Measurements from ENCODE around the gene SCN5A.

The SCN5A gene

GRCh38 chr3:38649500-38650247 is at the start of gene SCN5A:
SCN5A (minus strand) TSS chr3:38649687; CDS start chr3:38633307, 16,380 bp downstream.
- peak; percentile 67 for DNase-seq (ENCODE audit: low spot score)

- DNase-seq (ENCODE audit: low spot score) = no peak
Observed at GRCh38 chr3:38698760-38699159, 49.3 kb upstream of the SCN5A start.

- DNase-seq (ENCODE audit: low spot score) = no peak
Observed at GRCh38 chr3:38698061-38698460, 48.6 kb upstream of the SCN5A start.

GRCh38 chr3:38696034-38696433 is 46.5 kb upstream of the SCN5A start:
- no peak for DNase-seq (ENCODE audit: low spot score)

- DNase-seq (ENCODE audit: low spot score) = no peak
Observed at GRCh38 chr3:38690185-38690584, 40.7 kb upstream of the SCN5A start.

GRCh38 chr3:38689774-38690173 is 40.3 kb upstream of the SCN5A start:
- no peak for DNase-seq (ENCODE audit: low spot score)

- DNase-seq (ENCODE audit: low spot score) = no peak
Observed at GRCh38 chr3:38689346-38689745, 39.9 kb upstream of the SCN5A start.

- DNase-seq (ENCODE audit: low spot score) = no peak
Observed at GRCh38 chr3:38687321-38687720, 37.8 kb upstream of the SCN5A start.

- DNase-seq (ENCODE audit: low spot score) = no peak
Observed at GRCh38 chr3:38684546-38684945, 35.1 kb upstream of the SCN5A start.

GRCh38 chr3:38669668-38670067 is 20.2 kb upstream of the SCN5A start:
- DNase-seq (ENCODE audit: low spot score) = no peak

- DNase-seq (ENCODE audit: low spot score) = peak; percentile 69
Observed at GRCh38 chr3:38662544-38662943, 13.1 kb upstream of the SCN5A start.

GRCh38 chr3:38658841-38659240 is 9.4 kb upstream of the SCN5A start:
- no peak for DNase-seq (ENCODE audit: low spot score)

GRCh38 chr3:38657369-38657768 is 7.9 kb upstream of the SCN5A start:
- no peak for DNase-seq (ENCODE audit: low spot score)

GRCh38 chr3:38655708-38656300 is 6.3 kb upstream of the SCN5A start:
- DNase-seq (ENCODE audit: low spot score) = peak; percentile 52

GRCh38 chr3:38653685-38654537 is 4.4 kb upstream of the SCN5A start:
- no peak for DNase-seq (ENCODE audit: low spot score)

GRCh38 chr3:38652934-38653333 is 3.4 kb upstream of the SCN5A start:
- DNase-seq (ENCODE audit: low spot score) = no peak

GRCh38 chr3:38651153-38651789 is 1.8 kb upstream of the SCN5A start:
- DNase-seq (ENCODE audit: low spot score) = peak; percentile 76

GRCh38 chr3:38650248-38650951 is 913 bp upstream of the SCN5A start:
- DNase-seq (ENCODE audit: low spot score) = no peak

- DNase-seq (ENCODE audit: low spot score) = no peak
Observed at GRCh38 chr3:38648659-38649499, 608 bp downstream of the SCN5A start.

- no peak for DNase-seq (ENCODE audit: low spot score)
Observed at GRCh38 chr3:38648024-38648658, 1.3 kb downstream of the SCN5A start.
